SK-N-MC (cell line): Measurements from ENCODE around the gene PTPRG.

Experiments
- EZH2 ChIP-seq: fragments of 200-600 bp; sonication (generic); IDR thresholded peaks from one replicate; pipeline ENCODE4 v1.6.1; 2017; ENCODE audit warnings: antibody characterized with exemption
- POLR2AphosphoS5 ChIP-seq: IDR thresholded peaks from 2 replicates; pipeline ENCODE4 v1.6.1; 2012; ENCODE audit warnings: mild to moderate bottlenecking, low read depth, low read length, borderline replicate concordance

GRCh38 chr3:61574854-61575253 is 13.5 kb downstream of the PTPRG start:
- TF ChIP-seq EZH2, result no peak
- no peak for TF ChIP-seq POLR2AphosphoS5
